Neural cell (in vitro differentiated cells): Measurements from ENCODE around the gene ATP8B3. TPM values are rescaled to one million over a fixed set of nuclear protein-coding genes. Genes with fewer than 3 reads are reported as not detected.

Source experiments
- H2AFZ ChIP-seq: fragments of 200-600, 300-800 bp; sonication (generic), shearing (Covaris generic); 2 replicates; pipeline ENCODE4 v1.6.0; 2014; ENCODE audit warnings: low read depth, mild to moderate bottlenecking, antibody characterized with exemption, low read length, moderate library complexity
- H3F3A ChIP-seq: fragments of 200-600 bp; shearing (Covaris generic); 2 replicates; pipeline ENCODE4 v1.6.1; 2016; ENCODE audit warnings: mild to moderate bottlenecking, moderate library complexity, mixed read lengths, antibody characterized with exemption, low read length; ENCODE audit not compliant: insufficient read depth, poor library complexity, severe bottlenecking
- H3K27ac ChIP-seq: fragments of 200-600, 300-800 bp; sonication (generic), shearing (Covaris generic); 2 replicates; pipeline ENCODE4 v1.5.1; 2014; ENCODE audit warnings: mild to moderate bottlenecking, low read length, moderate library complexity
- H3K27me3 ChIP-seq: fragments of 300-800, 200-600 bp; sonication (generic), shearing (Covaris generic); 2 replicates; pipeline ENCODE4 v1.6.0; 2014; ENCODE audit warnings: mild to moderate bottlenecking, low read depth, low read length, moderate library complexity; ENCODE audit not compliant: insufficient read depth
- H3K36me3 ChIP-seq: fragments of 300-800, 200-600 bp; sonication (generic), shearing (Covaris generic); 2 replicates; pipeline ENCODE4 v1.5.1; 2014; ENCODE audit warnings: mild to moderate bottlenecking, antibody characterized with exemption, low read length, moderate library complexity; ENCODE audit not compliant: insufficient read depth
- H3K4me2 ChIP-seq: fragments of 300-800, 200-600 bp; sonication (generic), shearing (Covaris generic); 2 replicates; pipeline ENCODE4 v1.6.0; 2014; ENCODE audit warnings: mild to moderate bottlenecking, low read length
- H3K4me3 ChIP-seq: fragments of 300-800, 200-600 bp; sonication (generic), shearing (Covaris generic); 2 replicates; pipeline ENCODE4 v1.5.1; 2014; ENCODE audit warnings: mild to moderate bottlenecking, low read length, moderate library complexity
- H3K79me2 ChIP-seq: fragments of 200-600 bp; shearing (Covaris generic); replicated peaks from 2 replicates; pipeline ENCODE4 v1.6.0; 2014; ENCODE audit warnings: mild to moderate bottlenecking, low read length, moderate library complexity; ENCODE audit not compliant: insufficient read depth
- H3K9ac ChIP-seq: fragments of 300-800, 200-600 bp; sonication (generic), shearing (Covaris generic); 2 replicates; pipeline ENCODE4 v1.6.1; 2016; ENCODE audit warnings: mild to moderate bottlenecking, low read length, mixed read lengths
- H3K9me2 ChIP-seq: fragments of 200-600 bp; shearing (Covaris generic); 2 replicates; pipeline ENCODE4 v1.6.1; 2016; ENCODE audit warnings: mild to moderate bottlenecking, low read length, mixed read lengths; ENCODE audit not compliant: insufficient read depth
- H3K9me3 ChIP-seq: fragments of 200-600, 300-800 bp; sonication (generic), shearing (Covaris generic); 2 replicates; pipeline ENCODE4 v1.6.1; 2016; ENCODE audit warnings: mild to moderate bottlenecking, mixed run types, low read length, moderate library complexity, mixed read lengths
- H4K20me1 ChIP-seq: fragments of 200-600 bp; shearing (Covaris generic); 2 replicates; pipeline ENCODE4 v1.6.1; 2016; ENCODE audit warnings: mild to moderate bottlenecking, mixed run types; ENCODE audit not compliant: insufficient read depth
- EZH2 ChIP-seq: fragments of 200-600, 300-800 bp; shearing (Covaris generic), sonication (generic); IDR thresholded peaks from 2 replicates; pipeline ENCODE4 v1.6.1; 2014; ENCODE audit warnings: antibody characterized with exemption, low read length, borderline replicate concordance, mild to moderate bottlenecking; ENCODE audit not compliant: insufficient read depth, poor library complexity, severe bottlenecking
- MXI1 ChIP-seq: fragments of 450-650 bp; conservative IDR thresholded peaks from 2 replicates; pipeline ENCODE4 v1.6.1; 2014; ENCODE audit warnings: antibody characterized with exemption, mild to moderate bottlenecking; ENCODE audit not compliant: poor library complexity, severe bottlenecking
- POLR2AphosphoS5 ChIP-seq: IDR thresholded peaks from 2 replicates; pipeline ENCODE4 v1.6.1; 2012
- RAD21 ChIP-seq: fragments of 450-650 bp; conservative IDR thresholded peaks from 2 replicates; pipeline ENCODE4 v1.6.1; 2014; ENCODE audit warnings: antibody characterized with exemption, mild to moderate bottlenecking, moderate library complexity
- SMC3 ChIP-seq: fragments of 450-650 bp; conservative IDR thresholded peaks from 2 replicates; pipeline ENCODE4 v1.6.1; 2014; ENCODE audit warnings: antibody characterized with exemption, mild to moderate bottlenecking, moderate library complexity; ENCODE audit not compliant: poor library complexity
- TAF1 ChIP-seq: IDR thresholded peaks from 2 replicates; pipeline ENCODE4 v1.6.1; 2012; ENCODE audit warnings: low read depth
- polyA plus RNA-seq: library from polyadenylated mRNA; depleted of rRNA; stranded (reverse); fragments of >200 nt; gene quantifications from 2 replicates; pipeline ENCODE4 v1.2.3, GENCODE V29; 2014
- TF ChIP-seq, protein P1 (sequence below): IDR thresholded peaks from 2 replicates; pipeline ENCODE4 v1.6.1; 2012; ENCODE audit warnings: borderline replicate concordance
- TF ChIP-seq, protein P2 (sequence below): fragments of 450-650 bp; IDR thresholded peaks from 2 replicates; pipeline ENCODE4 v1.5.1; 2014; ENCODE audit warnings: antibody characterized with exemption, mild to moderate bottlenecking, moderate library complexity; ENCODE audit not compliant: poor library complexity, severe bottlenecking

The ATP8B3 gene
- polyA plus RNA-seq, 1 donor from 2014 or later: 1.5 TPM

DNA sequence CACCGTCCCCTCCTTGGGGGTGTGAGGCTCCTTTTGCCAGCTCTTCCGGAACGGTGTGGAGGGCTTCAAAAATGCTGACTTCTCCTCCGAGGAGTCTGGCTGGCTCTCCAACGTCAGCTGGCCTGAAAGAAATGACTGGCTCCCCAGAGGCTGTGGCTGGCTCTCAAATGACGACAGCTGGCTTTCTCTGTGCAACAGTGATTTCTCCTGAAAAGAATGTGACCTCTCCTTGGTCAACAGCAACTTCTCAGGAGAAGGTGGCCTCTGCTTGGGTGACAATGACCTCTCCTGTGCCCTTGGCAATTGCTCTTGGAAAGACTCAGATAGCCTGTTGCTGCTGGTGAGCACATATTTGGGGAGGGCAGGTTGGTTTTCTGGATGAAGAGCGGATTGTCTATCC, 29.6 kb downstream of the ATP8B3 start:
- Histone ChIP-seq H3K4me3 (no peak overlapping the region), H4K20me1 (no peaks in the 10 kb centered on the region), H3F3A (no peaks in the 10 kb centered on the region), H3K9ac (no peak overlapping the region), H3K9me3 (no peaks in the 10 kb centered on the region), H3K27ac (no peak overlapping the region), H3K27me3 (peaks cover 36% of the 10 kb centered on the region), H3K79me2 (no peaks in the 10 kb centered on the region), H3K9me2 (no peaks in the 10 kb centered on the region), H3K36me3 (no peaks in the 10 kb centered on the region), H3K4me2 (no peak overlapping the region), H2AFZ (no peak overlapping the region)
- no peak for TF ChIP-seq MXI1
- TF ChIP-seq, protein P1, sequence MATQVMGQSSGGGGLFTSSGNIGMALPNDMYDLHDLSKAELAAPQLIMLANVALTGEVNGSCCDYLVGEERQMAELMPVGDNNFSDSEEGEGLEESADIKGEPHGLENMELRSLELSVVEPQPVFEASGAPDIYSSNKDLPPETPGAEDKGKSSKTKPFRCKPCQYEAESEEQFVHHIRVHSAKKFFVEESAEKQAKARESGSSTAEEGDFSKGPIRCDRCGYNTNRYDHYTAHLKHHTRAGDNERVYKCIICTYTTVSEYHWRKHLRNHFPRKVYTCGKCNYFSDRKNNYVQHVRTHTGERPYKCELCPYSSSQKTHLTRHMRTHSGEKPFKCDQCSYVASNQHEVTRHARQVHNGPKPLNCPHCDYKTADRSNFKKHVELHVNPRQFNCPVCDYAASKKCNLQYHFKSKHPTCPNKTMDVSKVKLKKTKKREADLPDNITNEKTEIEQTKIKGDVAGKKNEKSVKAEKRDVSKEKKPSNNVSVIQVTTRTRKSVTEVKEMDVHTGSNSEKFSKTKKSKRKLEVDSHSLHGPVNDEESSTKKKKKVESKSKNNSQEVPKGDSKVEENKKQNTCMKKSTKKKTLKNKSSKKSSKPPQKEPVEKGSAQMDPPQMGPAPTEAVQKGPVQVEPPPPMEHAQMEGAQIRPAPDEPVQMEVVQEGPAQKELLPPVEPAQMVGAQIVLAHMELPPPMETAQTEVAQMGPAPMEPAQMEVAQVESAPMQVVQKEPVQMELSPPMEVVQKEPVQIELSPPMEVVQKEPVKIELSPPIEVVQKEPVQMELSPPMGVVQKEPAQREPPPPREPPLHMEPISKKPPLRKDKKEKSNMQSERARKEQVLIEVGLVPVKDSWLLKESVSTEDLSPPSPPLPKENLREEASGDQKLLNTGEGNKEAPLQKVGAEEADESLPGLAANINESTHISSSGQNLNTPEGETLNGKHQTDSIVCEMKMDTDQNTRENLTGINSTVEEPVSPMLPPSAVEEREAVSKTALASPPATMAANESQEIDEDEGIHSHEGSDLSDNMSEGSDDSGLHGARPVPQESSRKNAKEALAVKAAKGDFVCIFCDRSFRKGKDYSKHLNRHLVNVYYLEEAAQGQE: no peak
- TF ChIP-seq RAD21: no peak
- TF ChIP-seq EZH2: no peak
- TF ChIP-seq SMC3: no peak
- TF ChIP-seq, protein P2, sequence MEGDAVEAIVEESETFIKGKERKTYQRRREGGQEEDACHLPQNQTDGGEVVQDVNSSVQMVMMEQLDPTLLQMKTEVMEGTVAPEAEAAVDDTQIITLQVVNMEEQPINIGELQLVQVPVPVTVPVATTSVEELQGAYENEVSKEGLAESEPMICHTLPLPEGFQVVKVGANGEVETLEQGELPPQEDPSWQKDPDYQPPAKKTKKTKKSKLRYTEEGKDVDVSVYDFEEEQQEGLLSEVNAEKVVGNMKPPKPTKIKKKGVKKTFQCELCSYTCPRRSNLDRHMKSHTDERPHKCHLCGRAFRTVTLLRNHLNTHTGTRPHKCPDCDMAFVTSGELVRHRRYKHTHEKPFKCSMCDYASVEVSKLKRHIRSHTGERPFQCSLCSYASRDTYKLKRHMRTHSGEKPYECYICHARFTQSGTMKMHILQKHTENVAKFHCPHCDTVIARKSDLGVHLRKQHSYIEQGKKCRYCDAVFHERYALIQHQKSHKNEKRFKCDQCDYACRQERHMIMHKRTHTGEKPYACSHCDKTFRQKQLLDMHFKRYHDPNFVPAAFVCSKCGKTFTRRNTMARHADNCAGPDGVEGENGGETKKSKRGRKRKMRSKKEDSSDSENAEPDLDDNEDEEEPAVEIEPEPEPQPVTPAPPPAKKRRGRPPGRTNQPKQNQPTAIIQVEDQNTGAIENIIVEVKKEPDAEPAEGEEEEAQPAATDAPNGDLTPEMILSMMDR: no peak
- no peak for TF ChIP-seq TAF1

- H3K4me2 ChIP-seq: no peak overlapping the region
- H3K9me2 ChIP-seq: no peaks in the 10 kb centered on the region
- TF ChIP-seq MXI1 (no peak), RAD21 (no peak), POLR2AphosphoS5 (no peak), SMC3 (no peak), TAF1 (no peak), EZH2 (no peak)
- TF ChIP-seq, protein P2: no peak
- TF ChIP-seq, protein P1: no peak
- no peaks in the 10 kb centered on the region for H4K20me1 ChIP-seq
- H3K27ac ChIP-seq: no peak overlapping the region
- no peak overlapping the region for H3K4me3 ChIP-seq
- no peak overlapping the region for H2AFZ ChIP-seq
- peaks cover 57% of the 10 kb centered on the region for H3K27me3 ChIP-seq
- H3K9me3 ChIP-seq: peaks cover under 1% of the 10 kb centered on the region
- H3K9ac ChIP-seq: no peak overlapping the region
- no peaks in the 10 kb centered on the region for H3K79me2 ChIP-seq
- no peaks in the 10 kb centered on the region for H3K36me3 ChIP-seq
- no peaks in the 10 kb centered on the region for H3F3A ChIP-seq
These were observed 31.7 kb downstream of the ATP8B3 start for GRCh38 chr19:1780272-1780958.
